HEK293 (cell line): ENCODE results near the gene AFF3.

Experiments used
- CTCF ChIA-PET: fragments of 350-600 bp; formaldehyde crosslinking; extraction: SDS; loops from one replicate; lab custom pipeline; 2021; ENCODE audit warnings: antibody characterized with exemption; lab: Yijun Ruan, JAX
- POLR2A ChIA-PET: fragments of 300-600 bp; formaldehyde crosslinking; extraction: SDS; loops from one replicate; lab custom pipeline; 2020; ENCODE audit warnings: antibody characterized with exemption, inconsistent platforms; lab: Yijun Ruan, JAX
- H3K27ac ChIP-seq: fragments of 200-500 bp; sonication (Bioruptor generic); 2 replicates; pipeline ENCODE4 v1.5.1; 2014; ENCODE audit warnings: low read depth, low read length, control low read depth, inconsistent platforms; ENCODE audit errors: extremely low read depth
- H3K36me3 ChIP-seq, 2 experiments: fragments of 200-500 bp in 1 of 2; sonication (Bioruptor generic) in 1 of 2; 1 replicate in 1 of 2; 2 replicates in 1 of 2; pipeline ENCODE4 v1.5.1; 2014 to 2017; ENCODE audit warnings: inconsistent platforms in 2 of 2, low read length in 2 of 2; ENCODE audit not compliant: control insufficient read depth in 2 of 2, insufficient read depth in 1 of 2
- H3K4me1 ChIP-seq: fragments of 200-500 bp; sonication (Bioruptor generic); 2 replicates; pipeline ENCODE4 v1.5.1; 2014; ENCODE audit warnings: mild to moderate bottlenecking, low read length, inconsistent platforms; ENCODE audit not compliant: control insufficient read depth, insufficient read depth
- H3K4me3 ChIP-seq: 2 replicates; pipeline ENCODE4 v1.5.1; 2011; ENCODE audit warnings: low read depth, mild to moderate bottlenecking, control low read depth, low read length, moderate library complexity
- H3K9me3 ChIP-seq: fragments of 200-500 bp; sonication (Bioruptor generic); 2 replicates; pipeline ENCODE4 v1.5.1; 2014; ENCODE audit warnings: low read depth, low read length, inconsistent platforms; ENCODE audit not compliant: control insufficient read depth, insufficient read depth
- YY1 ChIP-seq: fragments of 450-650 bp; formaldehyde crosslinking; IDR thresholded peaks from 2 replicates; pipeline ENCODE4 v1.5.1; 2018; ENCODE audit warnings: missing biosample characterization, missing genetic modification characterization
- ZFP37 ChIP-seq: fragments of 450-650 bp; formaldehyde crosslinking; IDR thresholded peaks from 2 replicates; pipeline ENCODE4 v1.5.1; 2016; ENCODE audit warnings: missing biosample characterization, missing genetic modification characterization
- ZNF132 ChIP-seq: fragments of 450-650 bp; formaldehyde crosslinking; IDR thresholded peaks from 2 replicates; pipeline ENCODE4 v1.5.1; 2017; ENCODE audit warnings: missing biosample characterization, missing genetic modification characterization, borderline replicate concordance
- ZNF157 ChIP-seq: fragments of 450-650 bp; formaldehyde crosslinking; IDR thresholded peaks from 2 replicates; pipeline ENCODE4 v1.5.1; 2016; ENCODE audit warnings: missing biosample characterization, missing genetic modification characterization
- ZNF175 ChIP-seq: fragments of 450-650 bp; formaldehyde crosslinking; IDR thresholded peaks from 2 replicates; pipeline ENCODE4 v1.5.1; 2016; ENCODE audit warnings: missing biosample characterization, missing genetic modification characterization
- ZNF239 ChIP-seq: fragments of 450-650 bp; formaldehyde crosslinking; IDR thresholded peaks from 2 replicates; pipeline ENCODE4 v1.5.1; 2016; ENCODE audit warnings: missing biosample characterization, missing genetic modification characterization
- ZNF274 ChIP-seq, 2 experiments: fragments of 200-500 bp in 1 of 2; fragments of 450-650 bp in 1 of 2; sonication (Bioruptor generic) in 1 of 2; formaldehyde crosslinking in 1 of 2; IDR thresholded peaks; 2 replicates each; pipeline versions ENCODE4 v1.5.1 to v1.6.1; 2014 to 2016; ENCODE audit warnings: borderline replicate concordance in 1 of 2, inconsistent platforms in 1 of 2, low read length in 1 of 2, missing biosample characterization in 1 of 2, missing genetic modification characterization in 1 of 2
- ZNF433 ChIP-seq: fragments of 450-650 bp; formaldehyde crosslinking; IDR thresholded peaks from 2 replicates; pipeline ENCODE4 v1.5.1; 2016; ENCODE audit warnings: missing biosample characterization, missing genetic modification characterization, low read depth
- ZNF558 ChIP-seq: fragments of 450-650 bp; formaldehyde crosslinking; IDR thresholded peaks from 2 replicates; pipeline ENCODE4 v1.5.1; 2016; ENCODE audit warnings: missing biosample characterization, missing genetic modification characterization
- ZNF560 ChIP-seq: fragments of 450-650 bp; formaldehyde crosslinking; IDR thresholded peaks from 2 replicates; pipeline ENCODE4 v1.5.1; 2017; ENCODE audit warnings: missing biosample characterization, missing genetic modification characterization, borderline replicate concordance
- ZNF624 ChIP-seq: fragments of 450-650 bp; formaldehyde crosslinking; IDR thresholded peaks from 2 replicates; pipeline ENCODE4 v1.5.1; 2017; ENCODE audit warnings: missing biosample characterization, missing genetic modification characterization
- ZNF664 ChIP-seq: fragments of 450-650 bp; formaldehyde crosslinking; IDR thresholded peaks from 2 replicates; pipeline ENCODE4 v1.5.1; 2016; ENCODE audit warnings: missing biosample characterization, missing genetic modification characterization
- ZSCAN23 ChIP-seq: fragments of 450-650 bp; formaldehyde crosslinking; IDR thresholded peaks from 2 replicates; pipeline ENCODE4 v1.5.1; 2016; ENCODE audit warnings: missing biosample characterization, missing genetic modification characterization
- TF ChIP-seq, protein P1 (sequence below): fragments of 450-650 bp; formaldehyde crosslinking; IDR thresholded peaks from 2 replicates; pipeline ENCODE4 v1.5.1; 2016; ENCODE audit warnings: missing biosample characterization, missing genetic modification characterization
- TF ChIP-seq, protein P2 (sequence below): fragments of 450-650 bp; formaldehyde crosslinking; conservative IDR thresholded peaks from 2 replicates; pipeline ENCODE4 v1.5.1; 2016; ENCODE audit warnings: low read depth, missing biosample characterization, missing genetic modification characterization
- TF ChIP-seq, protein P3 (sequence below): fragments of 450-650 bp; formaldehyde crosslinking; IDR thresholded peaks from 2 replicates; pipeline ENCODE4 v1.5.0; 2017; ENCODE audit warnings: missing biosample characterization, missing genetic modification characterization, borderline replicate concordance
- TF ChIP-seq, protein P4 (sequence below): fragments of 450-650 bp; IDR thresholded peaks from 2 replicates; pipeline ENCODE4 v1.5.1; 2018; ENCODE audit warnings: missing biosample characterization, mild to moderate bottlenecking, missing genetic modification characterization
- TF ChIP-seq, protein P5 (sequence below): fragments of 450-650 bp; formaldehyde crosslinking; IDR thresholded peaks from 2 replicates; pipeline ENCODE4 v1.5.1; 2016; ENCODE audit warnings: missing biosample characterization, missing genetic modification characterization

The AFF3 gene

DNA sequence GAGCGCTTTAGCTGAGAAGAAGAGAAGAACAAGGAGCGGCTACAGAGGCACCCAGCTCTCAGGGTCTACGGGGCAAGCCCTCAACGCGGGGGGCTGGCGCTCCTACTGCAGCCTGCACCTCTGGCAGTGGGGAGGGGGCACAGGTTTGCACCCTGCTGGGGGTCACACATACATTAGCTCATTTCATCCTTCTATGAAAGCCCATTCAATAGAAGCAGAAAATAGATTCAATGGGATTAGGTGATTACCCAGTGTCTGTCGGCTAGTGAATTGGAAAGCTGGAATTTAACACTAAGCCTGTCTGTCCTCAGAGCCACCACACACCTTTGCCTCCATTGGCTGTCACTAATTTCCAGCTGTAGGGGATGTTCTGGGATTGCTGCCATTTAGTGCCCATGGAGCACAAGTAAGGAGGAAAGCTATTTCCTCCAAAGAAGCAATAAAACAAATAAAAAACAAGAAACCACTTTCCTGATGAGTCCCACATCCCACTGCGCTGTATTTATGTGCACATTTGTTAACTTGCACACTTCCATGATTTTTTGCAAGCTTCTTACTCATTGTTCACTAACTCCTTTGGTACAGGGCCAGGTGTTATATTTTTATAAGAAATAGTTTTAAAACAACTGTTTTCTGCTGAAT lies 333.0 kb downstream of the AFF3 start:
- H3K4me3 ChIP-seq: no peak overlapping the region
- no peak overlapping the region for H3K27ac ChIP-seq
- no peaks in the 10 kb centered on the region for H3K36me3 ChIP-seq
- ChIA-PET CTCF (no interaction called here), POLR2A (no interaction called here)
- H3K9me3 ChIP-seq: no peaks in the 10 kb centered on the region
- H3K4me1 ChIP-seq: no peaks in the 10 kb centered on the region
- TF ChIP-seq, protein P1, sequence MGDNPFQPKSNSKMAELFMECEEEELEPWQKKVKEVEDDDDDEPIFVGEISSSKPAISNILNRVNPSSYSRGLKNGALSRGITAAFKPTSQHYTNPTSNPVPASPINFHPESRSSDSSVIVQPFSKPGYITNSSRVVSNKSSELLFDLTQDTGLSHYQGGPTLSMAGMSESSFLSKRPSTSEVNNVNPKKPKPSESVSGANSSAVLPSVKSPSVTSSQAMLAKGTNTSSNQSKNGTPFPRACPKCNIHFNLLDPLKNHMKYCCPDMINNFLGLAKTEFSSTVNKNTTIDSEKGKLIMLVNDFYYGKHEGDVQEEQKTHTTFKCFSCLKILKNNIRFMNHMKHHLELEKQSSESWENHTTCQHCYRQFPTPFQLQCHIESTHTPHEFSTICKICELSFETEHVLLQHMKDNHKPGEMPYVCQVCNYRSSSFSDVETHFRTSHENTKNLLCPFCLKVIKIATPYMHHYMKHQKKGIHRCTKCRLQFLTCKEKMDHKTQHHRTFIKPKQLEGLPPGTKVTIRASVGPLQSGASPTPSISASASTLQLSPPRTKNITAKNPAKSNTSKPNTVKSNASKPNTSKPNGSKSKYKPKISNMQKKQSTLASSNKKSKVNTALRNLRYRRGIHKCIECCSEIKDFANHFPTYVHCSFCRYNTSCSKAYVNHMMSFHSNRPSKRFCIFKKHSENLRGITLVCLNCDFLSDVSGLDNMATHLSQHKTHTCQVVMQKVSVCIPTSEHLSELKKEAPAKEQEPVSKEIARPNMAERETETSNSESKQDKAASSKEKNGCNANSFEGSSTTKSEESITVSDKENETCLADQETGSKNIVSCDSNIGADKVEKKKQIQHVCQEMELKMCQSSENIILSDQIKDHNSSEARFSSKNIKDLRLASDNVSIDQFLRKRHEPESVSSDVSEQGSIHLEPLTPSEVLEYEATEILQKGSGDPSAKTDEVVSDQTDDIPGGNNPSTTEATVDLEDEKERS (tag by site-specific recombination): no peak
- TF ChIP-seq ZNF239 (tag by site-specific recombination): no peak
- TF ChIP-seq, protein P2, sequence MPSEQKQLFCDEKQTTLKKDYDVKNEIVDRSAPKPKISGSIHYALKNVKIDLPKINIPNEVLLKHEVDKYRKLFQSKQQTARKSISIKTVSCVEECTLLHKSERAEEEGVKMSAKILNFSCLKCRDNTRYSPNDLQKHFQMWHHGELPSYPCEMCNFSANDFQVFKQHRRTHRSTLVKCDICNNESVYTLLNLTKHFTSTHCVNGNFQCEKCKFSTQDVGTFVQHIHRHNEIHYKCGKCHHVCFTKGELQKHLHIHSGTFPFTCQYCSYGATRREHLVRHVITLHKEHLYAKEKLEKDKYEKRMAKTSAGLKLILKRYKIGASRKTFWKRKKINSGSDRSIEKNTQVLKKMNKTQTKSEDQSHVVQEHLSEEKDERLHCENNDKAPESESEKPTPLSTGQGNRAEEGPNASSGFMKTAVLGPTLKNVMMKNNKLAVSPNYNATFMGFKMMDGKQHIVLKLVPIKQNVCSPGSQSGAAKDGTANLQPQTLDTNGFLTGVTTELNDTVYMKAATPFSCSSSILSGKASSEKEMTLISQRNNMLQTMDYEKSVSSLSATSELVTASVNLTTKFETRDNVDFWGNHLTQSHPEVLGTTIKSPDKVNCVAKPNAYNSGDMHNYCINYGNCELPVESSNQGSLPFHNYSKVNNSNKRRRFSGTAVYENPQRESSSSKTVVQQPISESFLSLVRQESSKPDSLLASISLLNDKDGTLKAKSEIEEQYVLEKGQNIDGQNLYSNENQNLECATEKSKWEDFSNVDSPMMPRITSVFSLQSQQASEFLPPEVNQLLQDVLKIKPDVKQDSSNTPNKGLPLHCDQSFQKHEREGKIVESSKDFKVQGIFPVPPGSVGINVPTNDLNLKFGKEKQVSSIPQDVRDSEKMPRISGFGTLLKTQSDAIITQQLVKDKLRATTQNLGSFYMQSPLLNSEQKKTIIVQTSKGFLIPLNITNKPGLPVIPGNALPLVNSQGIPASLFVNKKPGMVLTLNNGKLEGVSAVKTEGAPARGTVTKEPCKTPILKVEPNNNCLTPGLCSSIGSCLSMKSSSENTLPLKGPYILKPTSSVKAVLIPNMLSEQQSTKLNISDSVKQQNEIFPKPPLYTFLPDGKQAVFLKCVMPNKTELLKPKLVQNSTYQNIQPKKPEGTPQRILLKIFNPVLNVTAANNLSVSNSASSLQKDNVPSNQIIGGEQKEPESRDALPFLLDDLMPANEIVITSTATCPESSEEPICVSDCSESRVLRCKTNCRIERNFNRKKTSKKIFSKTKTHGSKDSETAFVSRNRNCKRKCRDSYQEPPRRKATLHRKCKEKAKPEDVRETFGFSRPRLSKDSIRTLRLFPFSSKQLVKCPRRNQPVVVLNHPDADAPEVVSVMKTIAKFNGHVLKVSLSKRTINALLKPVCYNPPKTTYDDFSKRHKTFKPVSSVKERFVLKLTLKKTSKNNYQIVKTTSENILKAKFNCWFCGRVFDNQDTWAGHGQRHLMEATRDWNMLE: no peak
- TF ChIP-seq ZNF274 (IDR thresholded peaks at IDR 0.05; ENCODE audit: low read length): no peak
- TF ChIP-seq ZNF274 (tag by site-specific recombination; IDR thresholded peaks at IDR 0.05; ENCODE audit: borderline replicate concordance): no peak
- TF ChIP-seq, protein P3, sequence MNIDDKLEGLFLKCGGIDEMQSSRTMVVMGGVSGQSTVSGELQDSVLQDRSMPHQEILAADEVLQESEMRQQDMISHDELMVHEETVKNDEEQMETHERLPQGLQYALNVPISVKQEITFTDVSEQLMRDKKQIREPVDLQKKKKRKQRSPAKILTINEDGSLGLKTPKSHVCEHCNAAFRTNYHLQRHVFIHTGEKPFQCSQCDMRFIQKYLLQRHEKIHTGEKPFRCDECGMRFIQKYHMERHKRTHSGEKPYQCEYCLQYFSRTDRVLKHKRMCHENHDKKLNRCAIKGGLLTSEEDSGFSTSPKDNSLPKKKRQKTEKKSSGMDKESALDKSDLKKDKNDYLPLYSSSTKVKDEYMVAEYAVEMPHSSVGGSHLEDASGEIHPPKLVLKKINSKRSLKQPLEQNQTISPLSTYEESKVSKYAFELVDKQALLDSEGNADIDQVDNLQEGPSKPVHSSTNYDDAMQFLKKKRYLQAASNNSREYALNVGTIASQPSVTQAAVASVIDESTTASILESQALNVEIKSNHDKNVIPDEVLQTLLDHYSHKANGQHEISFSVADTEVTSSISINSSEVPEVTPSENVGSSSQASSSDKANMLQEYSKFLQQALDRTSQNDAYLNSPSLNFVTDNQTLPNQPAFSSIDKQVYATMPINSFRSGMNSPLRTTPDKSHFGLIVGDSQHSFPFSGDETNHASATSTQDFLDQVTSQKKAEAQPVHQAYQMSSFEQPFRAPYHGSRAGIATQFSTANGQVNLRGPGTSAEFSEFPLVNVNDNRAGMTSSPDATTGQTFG (tag by site-specific recombination): no peak
- TF ChIP-seq, protein P4, sequence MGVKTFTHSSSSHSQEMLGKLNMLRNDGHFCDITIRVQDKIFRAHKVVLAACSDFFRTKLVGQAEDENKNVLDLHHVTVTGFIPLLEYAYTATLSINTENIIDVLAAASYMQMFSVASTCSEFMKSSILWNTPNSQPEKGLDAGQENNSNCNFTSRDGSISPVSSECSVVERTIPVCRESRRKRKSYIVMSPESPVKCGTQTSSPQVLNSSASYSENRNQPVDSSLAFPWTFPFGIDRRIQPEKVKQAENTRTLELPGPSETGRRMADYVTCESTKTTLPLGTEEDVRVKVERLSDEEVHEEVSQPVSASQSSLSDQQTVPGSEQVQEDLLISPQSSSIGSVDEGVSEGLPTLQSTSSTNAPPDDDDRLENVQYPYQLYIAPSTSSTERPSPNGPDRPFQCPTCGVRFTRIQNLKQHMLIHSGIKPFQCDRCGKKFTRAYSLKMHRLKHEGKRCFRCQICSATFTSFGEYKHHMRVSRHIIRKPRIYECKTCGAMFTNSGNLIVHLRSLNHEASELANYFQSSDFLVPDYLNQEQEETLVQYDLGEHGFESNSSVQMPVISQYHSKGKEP: no peak
- no peak for TF ChIP-seq YY1 (tag by site-specific recombination)
- TF ChIP-seq ZNF664 (tag by site-specific recombination): no peak
- TF ChIP-seq ZNF624: no peak
- no peak for TF ChIP-seq ZSCAN23 (tag by site-specific recombination)
- no peak for TF ChIP-seq ZNF433 (tag by site-specific recombination)
- TF ChIP-seq ZNF175 (tag by site-specific recombination): no peak
- no peak for TF ChIP-seq ZNF132 (tag by site-specific recombination)
- no peak for TF ChIP-seq ZNF560 (tag by site-specific recombination)
- TF ChIP-seq, protein P5, sequence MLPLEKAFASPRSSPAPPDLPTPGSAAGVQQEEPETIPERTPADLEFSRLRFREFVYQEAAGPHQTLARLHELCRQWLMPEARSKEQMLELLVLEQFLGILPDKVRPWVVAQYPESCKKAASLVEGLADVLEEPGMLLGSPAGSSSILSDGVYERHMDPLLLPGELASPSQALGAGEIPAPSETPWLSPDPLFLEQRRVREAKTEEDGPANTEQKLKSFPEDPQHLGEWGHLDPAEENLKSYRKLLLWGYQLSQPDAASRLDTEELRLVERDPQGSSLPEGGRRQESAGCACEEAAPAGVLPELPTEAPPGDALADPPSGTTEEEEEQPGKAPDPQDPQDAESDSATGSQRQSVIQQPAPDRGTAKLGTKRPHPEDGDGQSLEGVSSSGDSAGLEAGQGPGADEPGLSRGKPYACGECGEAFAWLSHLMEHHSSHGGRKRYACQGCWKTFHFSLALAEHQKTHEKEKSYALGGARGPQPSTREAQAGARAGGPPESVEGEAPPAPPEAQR (tag by site-specific recombination): no peak
- TF ChIP-seq ZFP37: no peak
- TF ChIP-seq ZNF558 (tag by site-specific recombination): no peak
- TF ChIP-seq ZNF157: no peak
